SKM-1 treated with dmso at 0.1 percent for 144 hours (cell line): ENCODE data around the gene EVA1C.
"Not testable (repeated sequence)": the region's sequence is repeated elsewhere in the genome, so short reads cannot be mapped to it uniquely, and the experiment has no call there.

Experiments
- DNase-seq: peaks from one replicate; lab custom pipeline; 2025; ENCODE audit not compliant: unreplicated experiment; lab: John Stamatoyannopoulos, UW

The EVA1C gene

DNA sequence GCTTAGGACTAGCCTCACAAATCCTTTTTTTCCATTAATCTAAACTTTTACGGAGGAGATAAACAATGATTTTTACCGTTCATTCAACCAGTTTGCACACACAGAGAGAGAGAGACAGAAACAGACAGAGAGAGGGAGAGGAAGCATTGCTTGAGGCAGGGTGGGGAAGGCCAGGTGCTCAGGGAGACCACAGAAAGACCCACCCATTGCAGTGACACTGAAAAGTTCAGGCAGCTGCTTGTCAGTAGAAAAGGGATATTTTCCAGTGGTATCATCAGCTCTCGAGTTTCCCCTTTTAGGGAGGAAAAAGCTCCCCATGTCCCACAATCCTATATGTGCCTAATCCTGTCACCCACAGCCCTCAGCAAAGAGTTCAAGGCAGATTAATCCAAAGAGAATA is 145.6 kb downstream of the EVA1C start:
- DNase-seq: no peak

DNA sequence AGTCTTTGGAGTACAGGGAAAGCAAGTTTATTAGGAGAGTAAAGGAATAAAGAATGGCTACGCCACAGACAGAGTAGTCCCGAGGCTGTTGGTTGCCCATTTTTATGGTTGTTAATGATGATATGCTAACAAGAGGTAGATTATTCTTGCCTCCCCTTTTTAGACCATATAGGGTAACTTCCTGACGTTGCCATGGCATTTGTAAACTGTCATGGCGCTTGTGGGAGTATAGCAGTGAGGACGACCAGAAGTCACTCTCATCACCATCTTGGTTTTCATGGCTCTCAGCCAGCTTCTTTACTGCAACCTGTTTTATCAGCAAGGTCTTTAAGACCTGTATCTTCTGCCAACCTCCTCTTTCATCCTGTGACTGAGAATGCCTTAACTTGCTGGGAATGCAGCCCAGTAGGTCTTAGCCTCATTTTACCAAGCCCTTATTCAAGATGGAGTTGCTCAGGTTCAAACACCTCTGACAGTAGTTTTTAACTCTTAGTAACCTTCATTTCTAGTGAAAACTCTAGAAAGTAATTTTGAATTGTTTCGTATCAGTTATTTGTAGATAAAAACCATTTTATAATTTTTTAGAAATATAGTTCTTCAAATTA is 146.6 kb downstream of the EVA1C start:
- no peak for DNase-seq

DNA sequence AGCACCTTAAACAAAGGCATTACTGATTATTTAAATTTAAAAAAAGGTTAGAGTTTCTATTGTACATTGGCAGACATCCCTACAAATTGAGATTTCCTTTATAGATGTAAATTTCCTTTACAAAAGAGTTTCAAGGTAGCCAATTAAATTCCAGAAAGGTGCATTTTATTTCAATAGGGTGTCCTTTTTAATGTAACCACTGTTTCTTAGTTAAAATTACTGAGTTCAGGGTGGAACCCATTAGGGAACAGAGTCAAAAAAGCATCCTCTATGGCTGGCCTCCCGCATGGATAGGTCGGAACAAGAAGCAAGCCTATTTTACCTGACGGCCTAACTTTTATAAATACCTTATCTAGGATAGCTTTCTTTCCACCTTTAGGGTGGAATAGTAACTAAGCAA is 148.4 kb downstream of the EVA1C start:
- DNase-seq: no peak

DNA sequence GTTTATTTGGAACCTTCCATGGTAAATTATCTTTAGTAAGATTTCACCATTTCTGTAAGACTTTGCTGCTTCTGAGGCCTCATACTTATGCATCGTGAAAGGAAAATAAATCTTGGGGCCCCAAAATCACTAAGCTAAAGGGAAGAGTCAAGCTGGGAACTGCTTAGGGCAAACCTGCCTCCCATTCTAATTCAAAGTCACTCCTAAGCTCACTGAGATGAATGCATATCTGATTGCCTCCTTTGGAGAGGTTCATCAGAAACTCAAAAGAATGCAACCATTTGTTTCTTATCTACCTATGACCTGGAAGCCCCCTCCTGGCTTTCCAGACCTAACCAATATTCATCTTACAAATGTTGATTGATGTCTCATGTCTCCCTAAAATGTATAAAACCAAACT is 149.0 kb downstream of the EVA1C start:
- DNase-seq: not testable (repeated sequence)

DNA sequence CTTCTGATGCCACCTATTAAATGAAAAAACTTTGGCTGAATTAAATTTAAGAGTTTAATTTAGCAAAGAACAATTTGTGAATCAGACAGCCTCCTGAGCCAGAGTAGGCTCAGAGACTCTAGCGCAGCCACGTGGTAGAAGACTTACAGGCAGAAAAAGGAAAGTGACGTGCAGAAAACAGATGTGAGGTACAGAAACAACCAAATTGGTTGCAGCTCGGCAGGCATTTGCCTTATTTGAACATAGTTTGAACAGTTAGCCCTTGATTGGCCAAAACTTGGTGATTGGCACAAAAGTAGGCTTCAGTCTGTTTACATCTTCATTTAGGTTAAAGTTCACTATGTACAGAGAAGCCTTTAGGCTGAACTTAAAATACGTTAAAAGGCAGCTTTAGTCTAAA is 149.9 kb downstream of the EVA1C start:
- no peak for DNase-seq

DNA sequence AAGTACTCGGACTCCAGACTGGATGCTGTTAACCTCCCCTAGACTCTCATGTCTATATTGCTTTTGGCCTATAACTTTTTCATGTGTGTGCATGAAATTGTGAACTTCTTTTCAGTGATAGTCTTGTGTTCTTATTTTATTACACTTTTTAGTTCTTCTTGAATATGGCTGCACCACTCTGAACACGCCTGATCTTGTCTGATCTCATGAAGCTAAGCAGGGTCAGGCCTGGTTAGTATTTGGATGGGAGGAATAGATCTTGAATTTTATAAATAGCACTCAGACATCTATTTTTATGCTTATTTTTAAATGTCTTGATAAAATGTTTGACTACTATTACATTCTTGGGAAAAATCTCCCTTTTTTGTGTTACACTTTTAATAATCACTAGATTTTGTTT is 150.4 kb downstream of the EVA1C start:
- DNase-seq: no peak
